Vagina (tissue), 2 donors: Measurements from ENCODE around the gene KANSL1L.

ENCODE experiments used
- CTCF ChIP-seq, 3 experiments: fragments of 450-650 bp in 2 of 3; fragments of 200-600 bp in 1 of 3; sonication (generic) in 1 of 3; IDR thresholded peaks; one replicate each; pipeline ENCODE4 v1.5.1; 2017 to 2019; ENCODE audit warnings: antibody characterized with exemption in 3 of 3, mild to moderate bottlenecking in 2 of 3, moderate library complexity in 2 of 3
- POLR2A ChIP-seq, 2 donors: fragments of 450-650 bp; IDR thresholded peaks; one replicate each; pipeline ENCODE4 v1.6.1; 2017; ENCODE audit warnings: antibody characterized with exemption in 2 of 2, mild to moderate bottlenecking in 2 of 2, moderate library complexity in 2 of 2

- TF ChIP-seq CTCF (IDR thresholded peaks at IDR 0.05), result no peak
- TF ChIP-seq POLR2A (IDR thresholded peaks at IDR 0.05), result no peak
Observed at GRCh38 chr2:210049831-210050230, 121.4 kb downstream of the KANSL1L start.
